HG03558 (cell line): ENCODE data around the gene PROCA1.
"Not testable (repeated sequence)": the region's sequence is repeated elsewhere in the genome, so short reads cannot be mapped to it uniquely, and the experiment has no call there.

Source experiments
- ATAC-seq: cut with Tn5 transposase; IDR thresholded peaks from one replicate; pipeline ENCODE4 v1.9.1; 2021; ENCODE audit warnings: moderate number of reproducible peaks; ENCODE audit not compliant: unreplicated experiment; ENCODE audit errors: extremely low read depth

The PROCA1 gene

DNA sequence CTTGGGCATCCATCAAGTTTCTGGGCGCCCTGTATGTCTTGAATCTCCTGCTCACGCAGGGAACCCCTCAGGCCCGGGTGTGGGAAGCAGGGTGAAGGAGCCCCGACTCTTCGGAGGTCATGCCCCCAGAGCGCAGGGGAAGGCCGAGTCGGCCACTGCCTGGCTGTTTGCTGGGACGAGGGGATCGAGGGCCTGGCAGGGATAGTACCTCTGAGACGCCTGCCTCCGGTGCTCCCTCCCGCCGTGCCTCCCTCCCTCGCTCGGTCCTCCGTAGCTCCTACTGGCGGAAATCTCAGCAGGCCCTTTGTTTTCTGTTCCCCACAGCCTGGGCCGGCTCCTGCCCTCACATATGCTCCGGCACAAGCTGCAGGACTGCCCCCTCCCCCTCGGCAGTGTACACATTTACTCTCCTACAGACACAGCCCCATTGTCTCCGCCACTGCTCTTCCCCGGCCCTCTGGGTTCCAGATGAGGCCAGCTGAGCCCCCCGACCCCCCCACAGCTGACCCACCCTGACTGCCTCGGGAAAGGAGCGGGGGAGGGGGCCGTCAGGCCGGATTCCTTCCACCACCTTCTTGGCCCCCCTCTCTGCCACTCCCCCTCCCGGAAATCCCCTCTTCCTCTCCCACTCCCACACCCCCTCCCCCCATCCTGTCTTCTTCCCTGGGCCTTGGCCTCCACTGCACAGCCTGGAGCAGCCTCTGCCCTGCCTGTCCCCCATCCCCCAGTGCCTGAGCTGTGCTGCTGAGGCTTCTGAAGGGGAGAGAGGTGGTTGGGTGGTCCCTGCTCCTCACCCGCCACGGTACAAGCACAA lies 33.5 kb upstream of the PROCA1 start:
- no peak for ATAC-seq

DNA sequence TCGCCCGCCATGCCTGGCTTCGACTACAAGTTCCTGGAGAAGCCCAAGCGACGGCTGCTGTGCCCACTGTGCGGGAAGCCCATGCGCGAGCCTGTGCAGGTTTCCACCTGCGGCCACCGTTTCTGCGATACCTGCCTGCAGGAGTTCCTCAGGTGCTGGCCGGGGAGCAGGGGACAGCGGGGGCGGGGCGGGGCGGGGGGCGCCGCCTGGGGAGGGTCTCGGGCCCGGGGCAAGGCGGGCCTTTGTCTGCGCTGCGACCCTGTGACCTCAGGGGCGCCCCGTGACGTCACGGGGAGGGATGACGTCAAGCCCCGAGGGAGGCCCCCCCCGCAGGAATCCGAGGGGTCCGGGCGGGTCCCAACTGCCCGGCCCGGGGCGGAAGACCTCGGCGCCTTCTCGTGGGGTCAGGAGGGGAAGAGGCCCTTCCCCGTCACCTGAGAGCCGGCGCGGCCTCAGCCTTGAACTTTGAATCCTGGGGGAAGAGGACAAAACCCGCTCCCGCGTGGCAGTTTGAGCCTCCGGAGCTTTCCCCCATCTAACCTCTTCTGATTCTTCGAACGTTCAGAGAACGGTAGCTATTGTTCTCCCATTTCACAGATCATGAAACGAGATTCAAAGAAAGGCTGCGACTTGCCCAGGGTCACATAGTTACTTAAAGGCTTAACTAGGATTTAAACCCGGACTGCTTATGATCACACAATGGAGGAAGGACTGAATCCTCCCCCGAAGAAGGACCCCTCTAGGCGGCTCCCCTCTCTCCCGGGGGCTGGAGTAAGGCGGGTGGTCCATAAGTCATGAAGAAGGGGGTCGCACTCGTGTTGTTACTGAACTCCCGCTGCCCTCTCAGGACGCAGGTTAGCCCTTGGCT lies 32.6 kb upstream of the PROCA1 start:
- no peak for ATAC-seq

DNA sequence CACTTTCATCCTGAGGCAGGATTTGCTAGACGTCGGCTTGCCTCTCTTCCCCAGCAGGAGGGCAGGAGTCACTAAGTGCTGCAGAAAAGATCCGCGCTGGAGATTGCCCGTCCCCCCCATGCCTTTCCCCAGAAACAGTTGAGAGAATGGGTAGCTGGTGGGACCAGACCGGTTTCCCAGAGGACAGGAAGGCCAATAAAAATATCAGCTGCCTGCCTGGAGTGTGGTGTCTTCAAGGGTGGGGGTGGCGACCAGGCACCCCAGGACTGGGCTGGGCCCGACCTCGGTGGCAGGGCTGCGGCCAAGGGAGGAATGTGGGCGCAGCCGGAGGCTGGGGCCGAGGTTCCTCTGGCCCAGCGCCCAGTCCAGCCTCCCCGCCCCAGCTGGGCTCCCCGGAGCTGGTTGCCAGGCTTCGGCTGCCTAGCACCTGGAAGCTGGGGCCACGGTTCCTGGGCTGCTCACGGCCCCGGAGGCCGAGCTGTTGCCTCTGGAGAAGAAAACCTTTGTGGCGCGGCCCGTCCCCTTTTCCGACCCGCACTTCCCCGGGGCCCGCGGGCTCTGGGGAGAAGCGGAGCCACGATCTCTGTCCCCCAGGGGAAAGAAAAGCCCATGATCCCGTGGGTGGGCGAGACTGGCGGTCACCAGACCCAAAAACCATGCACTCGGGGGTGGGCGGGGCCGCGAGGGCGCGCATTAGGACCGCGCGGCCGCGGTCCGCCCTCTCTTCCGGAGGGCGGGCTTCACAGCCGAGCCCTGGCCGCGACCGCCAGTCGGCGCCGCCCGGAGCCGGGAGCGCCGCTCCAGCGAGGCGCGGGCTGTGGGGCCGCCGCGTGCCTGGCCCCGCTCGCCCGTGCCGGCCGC lies 31.8 kb upstream of the PROCA1 start, which contains the start of gene TRAF4:
Gene TRAF4 (plus strand): TSS at position 769 of the 861 bp plus-strand sequence. CDS start 102 bp downstream, outside the sequence.
- no peak for ATAC-seq

DNA sequence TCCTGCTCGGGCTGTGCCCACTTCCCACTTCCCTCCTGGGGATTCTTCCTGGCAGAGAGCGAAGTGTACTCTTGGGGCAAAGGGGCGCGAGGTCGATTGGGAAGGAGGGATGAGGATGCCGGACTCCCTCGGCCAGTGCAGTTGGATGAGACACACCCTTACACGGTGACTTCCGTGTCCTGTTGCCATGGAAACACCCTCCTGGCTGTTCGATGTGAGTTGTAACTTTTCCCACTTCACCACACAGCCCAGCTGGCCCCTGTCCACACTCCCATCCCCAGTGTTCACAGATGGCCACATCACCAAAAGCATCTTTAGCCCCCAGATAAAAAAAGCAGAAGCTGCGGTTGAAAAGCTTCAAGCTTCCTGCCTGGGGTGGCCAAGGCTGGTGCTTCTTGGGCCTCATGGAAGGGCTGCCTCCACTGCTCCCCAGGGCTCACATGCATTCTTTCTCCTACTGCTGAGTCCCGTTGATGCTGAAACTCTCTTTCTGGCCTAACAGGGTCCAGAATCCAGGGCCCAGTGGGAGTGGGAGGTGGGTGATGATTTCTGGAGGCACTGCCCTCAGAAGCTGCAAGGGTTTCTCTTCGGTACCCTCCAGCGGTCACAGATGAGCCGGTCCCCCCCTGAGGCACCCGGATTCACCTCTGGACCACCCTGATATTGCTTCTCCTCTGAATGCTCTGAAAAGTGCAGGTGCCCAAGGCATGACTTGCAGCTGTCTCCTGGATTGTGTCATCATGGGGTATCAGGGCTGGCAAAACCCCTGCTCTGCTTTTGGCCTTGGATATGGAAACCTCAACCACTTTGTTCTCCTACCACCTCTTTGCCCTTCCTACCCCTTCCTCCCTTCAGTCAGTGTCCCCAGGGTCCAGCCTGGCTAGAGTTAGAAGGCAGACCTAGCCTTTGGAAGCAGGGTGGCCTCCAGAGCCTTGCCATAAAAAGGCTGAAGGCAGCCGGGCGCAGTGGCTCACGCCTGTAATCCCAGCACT lies 30.0 kb upstream of the PROCA1 start:
- ATAC-seq: no peak

DNA sequence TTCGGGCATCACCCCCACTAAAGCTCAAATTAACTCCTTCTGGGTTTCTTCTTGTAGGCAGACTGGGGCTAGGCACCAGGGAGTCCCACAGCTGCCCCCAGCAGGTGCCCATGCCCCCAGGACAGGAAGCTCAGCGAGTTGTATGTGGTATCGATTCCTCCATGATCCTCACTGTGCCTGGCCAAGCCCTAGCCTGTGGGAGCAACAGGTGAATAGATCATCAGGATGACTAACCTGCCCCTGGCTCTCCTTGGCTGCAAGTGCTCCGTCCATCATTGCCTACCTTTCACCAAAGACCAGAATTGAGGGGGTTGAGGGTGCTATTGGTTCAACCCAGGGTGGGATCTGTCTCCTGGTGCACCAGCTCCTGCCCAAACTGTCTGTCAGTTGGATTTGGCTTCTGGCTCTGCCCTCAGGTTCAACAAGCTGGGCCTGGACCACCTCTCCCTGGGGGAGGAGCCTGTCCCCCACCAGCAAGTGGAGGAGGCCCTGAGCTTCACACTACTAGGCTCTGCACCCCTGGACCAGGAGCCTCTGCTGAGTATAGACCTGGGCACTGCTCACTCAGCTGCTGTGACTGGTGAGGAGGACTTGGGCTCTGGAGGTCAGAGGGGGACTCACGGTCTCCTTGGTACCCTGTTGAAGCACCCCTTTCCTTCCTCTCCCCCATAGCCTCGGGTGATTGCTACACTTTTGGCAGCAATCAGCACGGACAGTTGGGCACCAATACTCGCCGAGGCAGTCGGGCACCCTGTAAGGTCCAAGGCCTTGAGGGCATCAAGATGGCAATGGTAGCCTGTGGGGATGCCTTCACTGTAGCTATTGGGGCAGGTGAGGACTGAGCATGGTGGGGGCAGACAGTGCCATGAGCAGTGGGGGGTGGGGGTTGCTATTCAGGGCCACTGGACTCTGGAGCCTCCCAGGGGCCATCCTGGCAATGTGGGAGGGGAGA lies 29.0 kb upstream of the PROCA1 start:
- ATAC-seq: no peak

DNA sequence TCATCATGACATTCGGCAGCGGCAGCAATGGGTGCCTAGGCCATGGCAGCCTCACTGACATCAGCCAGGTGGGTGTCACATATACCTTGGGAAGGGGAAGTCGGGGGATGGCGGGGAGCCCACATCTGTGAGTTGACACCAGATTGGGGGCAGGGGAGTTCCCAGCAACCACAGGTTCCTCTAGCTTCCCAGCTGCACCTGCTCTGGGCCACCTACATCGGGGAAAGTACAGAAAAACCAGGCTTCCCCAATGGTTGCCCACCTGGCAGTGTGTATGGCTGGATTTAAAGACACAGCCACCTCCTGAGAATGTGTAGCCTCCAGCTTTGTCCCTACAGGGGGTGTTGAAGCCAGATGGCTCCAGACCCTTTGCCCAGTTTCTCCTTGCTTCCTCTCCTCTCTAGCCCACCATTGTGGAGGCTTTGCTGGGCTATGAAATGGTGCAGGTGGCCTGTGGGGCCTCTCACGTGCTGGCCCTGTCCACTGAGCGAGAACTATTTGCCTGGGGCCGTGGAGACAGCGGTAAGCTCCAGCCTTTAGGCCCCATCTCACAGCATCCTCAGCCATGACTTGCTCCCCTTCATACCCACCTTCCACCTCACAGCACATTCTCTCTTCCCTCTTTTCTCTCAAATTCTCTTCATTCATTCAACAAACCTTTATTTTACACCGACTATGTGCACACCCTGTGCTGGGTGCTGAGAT lies 27.1 kb upstream of the PROCA1 start:
- no peak for ATAC-seq

DNA sequence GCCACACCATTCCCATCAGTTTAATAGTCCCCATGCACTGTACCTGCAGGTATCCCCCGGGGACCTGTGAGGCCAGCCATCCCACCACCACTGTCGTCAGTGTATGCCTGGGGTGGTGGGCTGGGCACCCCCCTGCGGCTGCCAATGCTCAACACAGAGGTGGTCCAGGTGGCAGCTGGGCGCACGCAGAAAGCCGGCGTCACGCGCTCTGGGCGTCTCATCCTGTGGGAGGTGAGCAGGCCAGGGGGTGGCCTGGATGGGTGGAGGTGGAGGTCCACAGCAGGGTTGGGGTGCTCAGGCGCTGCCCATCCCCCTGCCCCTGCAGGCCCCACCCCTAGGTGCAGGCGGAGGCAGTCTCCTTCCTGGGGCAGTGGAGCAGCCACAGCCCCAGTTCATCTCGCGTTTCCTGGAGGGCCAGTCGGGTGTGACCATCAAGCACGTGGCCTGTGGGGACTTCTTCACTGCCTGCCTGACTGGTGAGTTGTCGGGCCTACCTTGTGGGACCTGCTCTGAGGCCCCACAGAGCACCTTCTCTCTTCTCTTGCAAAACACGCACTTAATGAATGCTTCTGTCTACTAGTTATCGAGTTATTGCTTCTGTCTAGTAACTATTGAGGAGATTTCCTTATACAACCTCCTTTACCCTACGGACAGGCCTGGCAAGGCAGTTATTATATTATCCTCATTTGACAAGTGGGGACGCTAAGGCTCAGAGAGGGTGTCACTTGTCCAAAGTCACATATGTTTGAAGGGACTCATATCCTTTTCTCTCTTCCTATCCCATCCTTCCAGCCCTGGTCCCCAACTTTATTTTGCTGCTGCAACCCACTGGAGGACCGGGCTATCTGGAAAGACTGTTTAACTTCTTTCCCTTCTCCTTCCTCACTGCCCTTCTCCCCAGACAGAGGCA lies 26.3 kb upstream of the PROCA1 start:
- ATAC-seq: no peak

DNA sequence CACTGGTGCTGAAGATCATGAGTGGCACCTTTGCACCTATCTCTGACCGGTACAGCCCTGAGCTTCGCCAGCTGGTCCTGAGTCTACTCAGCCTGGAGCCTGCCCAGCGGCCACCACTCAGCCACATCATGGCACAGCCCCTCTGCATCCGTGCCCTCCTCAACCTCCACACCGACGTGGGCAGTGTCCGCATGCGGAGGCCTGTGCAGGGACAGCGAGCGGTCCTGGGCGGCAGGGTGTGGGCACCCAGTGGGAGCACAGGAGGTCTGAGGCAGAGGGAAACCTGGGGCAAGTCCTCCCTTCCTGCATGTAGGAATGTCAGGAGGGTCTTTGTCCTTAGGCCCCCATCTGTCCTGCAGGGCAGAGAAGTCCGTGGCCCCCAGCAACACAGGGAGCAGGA lies 25.6 kb upstream of the PROCA1 start:
- ATAC-seq: no peak

DNA sequence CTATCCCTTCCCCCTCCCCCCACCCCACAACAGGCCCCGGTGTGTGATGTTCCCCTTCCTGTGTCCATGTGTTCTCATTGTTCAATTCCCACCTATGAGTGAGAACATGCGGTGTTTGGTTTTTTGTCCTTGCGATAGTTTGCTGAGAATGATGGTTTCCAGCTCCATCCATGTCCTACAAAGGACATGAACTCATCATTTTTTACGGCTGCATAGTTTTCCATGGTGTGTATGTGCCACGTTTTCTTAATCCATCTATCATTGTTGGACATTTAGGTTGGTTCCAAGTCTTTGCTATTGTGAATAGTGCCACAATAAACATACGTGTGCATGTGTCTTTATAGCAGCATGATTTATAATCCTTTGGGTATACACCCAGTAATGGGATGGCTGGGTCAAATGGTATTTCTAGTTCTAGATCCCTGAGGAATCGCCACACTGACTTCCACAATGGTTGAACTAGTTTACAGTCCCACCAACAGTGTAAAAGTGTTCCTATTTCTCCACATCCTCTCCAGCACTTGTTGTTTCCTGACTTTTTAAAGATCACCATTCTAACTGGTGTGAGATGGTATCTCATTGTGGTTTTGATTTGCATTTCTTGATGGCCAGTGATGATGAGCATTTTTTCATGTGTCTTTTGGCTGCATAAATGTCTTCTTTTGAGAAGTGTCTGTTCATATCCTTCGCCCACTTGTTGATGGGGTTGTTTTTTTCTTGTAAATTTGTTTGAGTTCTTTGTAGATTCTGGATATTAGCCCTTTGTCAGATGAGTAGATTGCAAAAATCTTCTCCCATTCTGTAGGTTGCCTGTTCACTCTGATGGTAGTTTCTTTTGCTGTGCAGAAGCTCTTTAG lies 24.5 kb upstream of the PROCA1 start:
- ATAC-seq: not testable (repeated sequence)

DNA sequence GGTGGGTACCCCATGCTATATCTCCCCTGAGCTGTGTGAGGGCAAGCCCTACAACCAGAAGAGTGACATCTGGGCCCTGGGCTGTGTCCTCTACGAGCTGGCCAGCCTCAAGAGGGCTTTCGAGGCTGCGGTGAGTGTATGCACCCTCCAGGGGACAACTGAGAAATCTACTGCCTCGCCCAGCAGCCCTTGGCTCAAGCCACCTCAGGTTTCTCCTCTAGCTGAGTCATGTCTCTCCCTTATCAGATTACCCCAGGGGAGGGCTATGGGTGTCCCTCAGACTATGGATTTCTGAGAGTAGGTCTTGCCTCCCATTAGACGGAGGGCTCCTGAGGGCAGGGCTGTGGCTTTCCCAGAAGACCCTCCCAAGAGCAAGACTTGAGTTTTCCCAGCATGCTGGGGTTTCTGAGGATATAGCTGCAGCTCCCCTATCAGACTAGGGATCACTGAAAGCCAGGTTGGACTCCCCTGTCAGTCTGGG lies 23.6 kb upstream of the PROCA1 start:
- ATAC-seq: no peak

DNA sequence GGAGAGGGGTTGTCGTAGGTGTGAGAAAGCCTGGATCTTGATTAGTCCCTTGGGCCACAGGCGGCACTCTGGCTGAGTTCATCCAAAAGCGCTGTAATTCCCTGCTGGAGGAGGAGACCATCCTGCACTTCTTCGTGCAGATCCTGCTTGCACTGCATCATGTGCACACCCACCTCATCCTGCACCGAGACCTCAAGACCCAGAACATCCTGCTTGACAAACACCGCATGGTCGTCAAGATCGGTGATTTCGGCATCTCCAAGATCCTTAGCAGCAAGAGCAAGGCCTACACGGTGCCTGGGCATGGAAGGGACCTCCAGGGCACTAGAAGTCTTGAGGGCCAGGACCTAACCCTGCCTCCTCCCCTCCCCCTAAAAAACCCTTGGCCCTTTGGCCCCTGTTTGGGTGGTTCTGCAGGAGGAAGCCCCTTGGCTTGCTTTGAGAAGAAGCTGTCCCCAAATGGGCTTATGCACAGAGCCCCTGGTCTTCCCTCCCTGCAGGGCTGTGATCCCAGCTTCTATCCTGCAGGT lies 23.1 kb upstream of the PROCA1 start:
- no peak for ATAC-seq

DNA sequence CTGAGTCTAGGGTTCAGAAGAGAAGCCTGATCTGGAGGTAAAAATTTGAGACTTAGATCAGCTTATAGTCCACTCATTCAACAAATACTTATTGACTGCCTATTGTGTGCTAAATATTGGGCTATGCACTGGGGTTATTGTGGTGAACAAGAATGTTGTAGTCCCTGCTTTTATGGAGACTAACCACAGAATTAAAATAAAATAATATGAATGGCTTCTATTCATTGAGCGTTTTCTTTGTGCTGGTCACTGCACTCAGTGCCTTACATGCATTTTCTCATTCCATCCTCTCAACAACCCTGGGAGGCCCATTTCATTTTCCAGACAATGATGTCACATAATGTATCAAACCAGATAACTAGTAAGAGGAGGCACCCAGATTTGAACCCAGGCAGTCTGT lies 21.7 kb upstream of the PROCA1 start:
- ATAC-seq: no peak

DNA sequence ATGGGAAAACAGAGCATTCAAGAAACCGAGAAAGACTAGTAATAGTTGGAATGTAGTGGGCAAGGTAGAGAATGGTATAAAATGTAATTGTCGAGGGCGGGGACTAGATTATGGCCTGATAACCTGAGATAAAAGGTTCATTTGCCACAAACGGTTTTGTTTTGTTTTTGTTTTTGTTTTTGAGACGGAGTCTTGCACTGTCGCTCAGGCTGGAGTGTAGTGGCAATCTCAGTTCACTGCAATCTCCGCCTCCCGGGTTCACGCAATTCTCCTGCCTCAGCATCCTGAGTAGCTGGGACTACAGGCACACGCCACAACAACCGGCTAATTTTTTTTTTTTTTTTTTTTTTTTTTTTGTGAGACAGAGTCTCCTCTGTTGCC lies 18.3 kb upstream of the PROCA1 start:
- ATAC-seq: no peak

DNA sequence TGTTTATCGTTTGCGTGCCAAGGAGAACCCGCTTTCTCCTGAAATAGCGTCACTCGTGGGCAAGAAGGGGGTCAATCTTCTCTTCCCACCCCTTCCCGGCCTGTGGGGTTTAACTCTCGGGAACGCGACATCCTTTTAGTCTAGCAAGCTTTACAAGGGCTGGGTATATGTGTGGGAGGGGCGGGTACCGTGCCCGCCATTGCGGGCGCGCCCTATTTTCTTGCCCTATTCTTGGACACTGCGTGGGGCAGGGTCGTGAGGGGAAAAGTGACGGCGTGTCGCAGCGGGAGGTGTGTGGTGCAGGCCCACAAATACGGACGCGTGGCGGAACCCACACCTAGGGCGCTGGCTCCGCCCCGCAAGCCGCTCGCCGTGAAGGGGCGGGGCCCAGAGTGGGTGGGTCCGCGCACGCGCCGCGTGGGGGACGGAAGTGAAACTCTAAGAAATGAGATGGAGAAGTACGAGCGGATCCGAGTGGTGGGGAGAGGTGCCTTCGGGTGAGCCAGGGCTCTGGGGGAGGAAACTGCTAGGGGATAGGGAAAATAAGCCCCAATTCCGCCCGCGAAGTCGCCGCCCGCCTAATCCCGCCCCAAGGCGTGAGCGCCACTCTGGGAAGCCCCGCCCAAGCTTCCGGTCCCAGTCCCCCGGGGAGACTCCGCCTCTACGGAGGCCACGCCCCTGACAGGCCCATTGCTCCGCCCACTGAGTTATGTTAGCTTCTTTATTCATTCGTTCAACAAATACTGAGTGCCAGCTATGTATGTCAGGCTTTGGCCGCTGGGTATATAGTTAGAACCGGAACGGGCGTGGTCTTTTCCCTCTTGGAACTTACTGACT lies 16.9 kb upstream of the PROCA1 start, which contains the start of gene NEK8:
Gene NEK8 (plus strand): TSS at position 425 of the 837 bp plus-strand sequence. CDS start 26 bp downstream, at position 451.
- ATAC-seq: no peak
